Ascending aorta (tissue), 2 donors: ENCODE results near the gene RNASE4. TPM values are rescaled to one million over a fixed set of nuclear protein-coding genes. Genes with fewer than 3 reads are reported as not detected.
A peak's percentile ranks its signal among the peaks of the same experiment; 100 is the strongest.

Source experiments
- DNase-seq, 2 donors: peaks; one replicate each; pipeline ENCODE4 v3.0.0-alpha.2; 2019; ENCODE audit warnings: low spot score in 2 of 2
- H3K27ac ChIP-seq, 2 donors: fragments of 200-600 bp; sonication (generic); one replicate each; pipeline ENCODE4 v1.5.1; 2016 to 2017; ENCODE audit warnings: mild to moderate bottlenecking in 1 of 2
- H3K27me3 ChIP-seq: fragments of 200-600 bp; sonication (generic); one replicate; pipeline ENCODE4 v1.5.1; 2017
- H3K36me3 ChIP-seq, 2 donors: fragments of 200-600 bp; sonication (generic); one replicate each; pipeline ENCODE4 v1.5.1; 2016
- H3K4me1 ChIP-seq, 2 donors: fragments of 200-600 bp; sonication (generic); one replicate each; pipeline ENCODE4 v1.5.1; 2016 to 2017; ENCODE audit warnings: mild to moderate bottlenecking in 1 of 2
- H3K4me3 ChIP-seq, 2 donors: fragments of 200-600 bp; sonication (generic); one replicate each; pipeline ENCODE4 v1.5.1; 2016 to 2017; ENCODE audit warnings: mild to moderate bottlenecking in 1 of 2
- H3K9me3 ChIP-seq, 2 donors: fragments of 200-600 bp; sonication (generic); one replicate each; pipeline ENCODE4 v1.5.1; 2016
- intact Hi-C: fragments of 100-400 bp; cut with DNase I; formaldehyde crosslinking; loops from one replicate; pipeline ENCODE4 v1.15.1; 2023
- total RNA-seq: library from RNA; depleted of rRNA; stranded (reverse); fragments of >200 nt; gene quantifications from one replicate; pipeline ENCODE4 v1.1.0, GENCODE V29; 2016
- TF ChIP-seq, protein P1 (sequence below), 3 experiments: fragments of 200-600 bp in 2 of 3; fragments of 450-650 bp in 1 of 3; sonication (generic) in 2 of 3; IDR thresholded peaks; one replicate each; pipeline ENCODE4 v1.5.1; 2016 to 2019; ENCODE audit warnings: antibody characterized with exemption in 3 of 3, mild to moderate bottlenecking in 1 of 3, moderate library complexity in 1 of 3

Gene RNASE4
- total RNA-seq, 1 donor from 2014 or later = 23.2 TPM

DNA sequence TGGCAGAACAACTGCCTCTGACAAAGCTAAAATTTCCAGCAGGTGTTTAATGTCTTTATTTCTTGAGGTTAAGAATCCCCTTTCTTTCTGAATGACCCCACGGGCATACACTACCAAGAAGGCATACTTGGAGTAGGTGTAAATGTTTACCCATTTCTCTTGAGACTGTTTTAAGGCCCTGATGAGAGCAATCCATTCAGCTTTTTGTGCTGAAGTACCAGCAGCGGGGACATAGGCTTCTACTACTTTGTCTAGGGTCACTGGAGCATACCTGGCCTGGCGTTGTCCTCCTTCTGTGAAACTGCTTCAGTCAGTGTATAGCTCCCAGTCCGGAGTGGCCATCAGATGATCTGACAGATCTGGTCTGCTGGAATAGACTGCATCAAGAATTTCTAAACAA is 26.9 kb downstream of the RNASE4 start:
- Histone ChIP-seq H3K4me3 (no peak overlapping the region), H3K4me1 (peaks cover 0 to 3% of the 10 kb centered on the region in 2 donors), H3K36me3 (no peaks in the 10 kb centered on the region), H3K27me3 (no peaks in the 10 kb centered on the region), H3K9me3 (no peaks in the 10 kb centered on the region), H3K27ac (no peak overlapping the region)
- intact Hi-C loops = no loop called here
- TF ChIP-seq, protein P1, sequence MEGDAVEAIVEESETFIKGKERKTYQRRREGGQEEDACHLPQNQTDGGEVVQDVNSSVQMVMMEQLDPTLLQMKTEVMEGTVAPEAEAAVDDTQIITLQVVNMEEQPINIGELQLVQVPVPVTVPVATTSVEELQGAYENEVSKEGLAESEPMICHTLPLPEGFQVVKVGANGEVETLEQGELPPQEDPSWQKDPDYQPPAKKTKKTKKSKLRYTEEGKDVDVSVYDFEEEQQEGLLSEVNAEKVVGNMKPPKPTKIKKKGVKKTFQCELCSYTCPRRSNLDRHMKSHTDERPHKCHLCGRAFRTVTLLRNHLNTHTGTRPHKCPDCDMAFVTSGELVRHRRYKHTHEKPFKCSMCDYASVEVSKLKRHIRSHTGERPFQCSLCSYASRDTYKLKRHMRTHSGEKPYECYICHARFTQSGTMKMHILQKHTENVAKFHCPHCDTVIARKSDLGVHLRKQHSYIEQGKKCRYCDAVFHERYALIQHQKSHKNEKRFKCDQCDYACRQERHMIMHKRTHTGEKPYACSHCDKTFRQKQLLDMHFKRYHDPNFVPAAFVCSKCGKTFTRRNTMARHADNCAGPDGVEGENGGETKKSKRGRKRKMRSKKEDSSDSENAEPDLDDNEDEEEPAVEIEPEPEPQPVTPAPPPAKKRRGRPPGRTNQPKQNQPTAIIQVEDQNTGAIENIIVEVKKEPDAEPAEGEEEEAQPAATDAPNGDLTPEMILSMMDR (IDR thresholded peaks at IDR 0.05) = no peak
- DNase-seq = no peak

DNA sequence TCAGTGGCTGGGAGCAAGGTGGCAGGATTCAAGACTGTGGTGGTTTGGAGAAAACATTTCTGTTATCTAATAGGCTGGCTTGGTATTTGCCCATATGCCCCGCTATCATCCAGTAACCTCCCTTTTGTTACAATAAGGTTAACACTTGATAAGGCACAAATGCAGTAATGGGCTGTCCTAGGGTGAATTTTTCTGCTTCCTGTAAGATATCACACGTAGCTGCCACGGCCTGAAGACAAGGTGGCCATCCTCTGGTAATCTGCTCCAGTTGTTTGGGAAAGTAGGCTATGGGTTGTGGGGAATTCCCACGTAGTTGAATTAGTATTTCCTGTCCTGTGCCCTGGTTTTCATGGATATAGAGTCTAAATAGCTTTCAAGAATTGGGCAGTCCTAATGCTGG is 27.3 kb downstream of the RNASE4 start:
- intact Hi-C loops = no loop called here
- TF ChIP-seq, protein P1 (IDR thresholded peaks at IDR 0.05) = no peak
- no peaks in the 10 kb centered on the region for H3K36me3 ChIP-seq
- no peak overlapping the region for H3K27ac ChIP-seq
- DNase-seq = no peak
- no peak overlapping the region for H3K4me3 ChIP-seq
- H3K9me3 ChIP-seq = no peaks in the 10 kb centered on the region
- no peaks in the 10 kb centered on the region for H3K27me3 ChIP-seq
- H3K4me1 ChIP-seq = peaks cover 0 to 3% of the 10 kb centered on the region in 2 donors

DNA sequence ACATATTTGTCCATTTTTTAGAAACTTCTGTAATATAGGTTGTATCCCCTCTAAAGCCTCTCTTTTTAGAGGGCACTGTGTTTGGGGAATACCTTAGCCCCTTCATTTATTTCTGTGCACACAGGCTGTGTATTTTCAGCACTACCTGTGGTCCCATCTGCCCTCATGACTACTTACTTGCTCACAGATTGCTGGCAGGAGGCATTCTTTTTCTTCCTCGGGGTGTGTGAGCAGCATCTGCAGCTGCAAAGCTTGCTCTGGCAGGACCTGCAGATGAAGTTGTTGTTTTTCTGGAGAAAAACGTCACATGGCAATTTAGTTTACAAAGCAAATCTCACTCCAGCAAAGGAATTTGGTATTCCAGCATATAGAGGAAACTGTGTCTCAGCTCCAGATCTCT is 28.5 kb downstream of the RNASE4 start:
- H3K27ac ChIP-seq = no peak overlapping the region
- intact Hi-C loops = no loop called here
- no peaks in the 10 kb centered on the region for H3K9me3 ChIP-seq

DNA sequence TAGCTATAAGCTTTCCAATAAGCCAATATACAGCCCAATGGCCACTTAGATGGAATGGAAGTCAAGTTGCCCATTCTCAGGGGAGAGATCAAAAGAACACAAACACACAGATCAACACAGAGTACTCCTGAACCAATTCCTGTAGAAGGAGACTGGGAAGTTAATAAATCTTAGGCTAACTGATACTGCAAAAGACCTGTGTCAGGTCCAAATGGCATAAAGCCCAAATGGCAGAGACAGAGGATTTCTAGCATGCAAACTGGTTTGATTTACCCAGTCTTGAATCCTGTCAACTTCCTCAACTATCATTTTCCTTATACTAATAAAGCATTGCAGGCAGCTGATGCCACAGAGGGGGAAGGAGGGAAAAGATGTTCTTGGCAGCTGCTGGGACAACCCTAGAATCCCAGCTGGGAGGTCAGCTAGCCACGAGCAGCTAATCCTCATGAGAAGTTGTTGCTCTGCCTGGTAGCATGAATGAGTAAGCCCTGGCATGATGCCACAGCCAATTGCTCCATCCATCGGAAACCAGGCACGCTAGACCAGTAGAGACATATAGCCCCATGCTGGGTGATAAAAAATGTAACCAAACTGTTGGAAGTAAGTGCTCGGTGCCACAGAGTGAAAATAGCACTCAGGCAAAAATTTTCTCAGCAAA is 30.4 kb downstream of the RNASE4 start:
- no peaks in the 10 kb centered on the region for H3K4me1 ChIP-seq

More for the DNA sequence above, 28.5 kb downstream of the RNASE4 start:
- DNase-seq = no peak
- no peaks in the 10 kb centered on the region for H3K27me3 ChIP-seq
- no peaks in the 10 kb centered on the region for H3K36me3 ChIP-seq
- TF ChIP-seq, protein P1 (IDR thresholded peaks at IDR 0.05) = no peak
- H3K4me1 ChIP-seq = peaks cover 0 to 3% of the 10 kb centered on the region in 2 donors
- no peak overlapping the region for H3K4me3 ChIP-seq

DNA sequence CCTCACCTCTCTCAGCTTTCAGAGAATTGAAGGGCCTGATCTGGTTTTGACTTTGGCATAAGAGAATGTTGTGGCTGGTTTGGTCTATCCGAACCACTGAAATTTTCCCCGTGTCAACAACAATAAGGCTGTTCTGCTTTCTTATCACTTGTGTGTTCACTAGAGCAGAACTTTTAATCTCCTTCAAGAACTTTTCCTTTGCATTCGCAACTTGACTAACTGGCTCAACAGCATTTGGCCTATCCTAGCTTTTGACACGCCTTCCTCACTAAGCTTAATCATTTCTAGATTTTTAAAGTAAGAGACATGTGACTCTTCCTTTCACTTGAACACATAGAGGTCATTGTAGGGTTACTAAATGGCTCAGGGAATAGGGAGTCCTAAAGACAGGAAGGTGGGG is 35.4 kb downstream of the RNASE4 start:
- TF ChIP-seq, protein P1 (IDR thresholded peaks at IDR 0.05) = no peak
- H3K9me3 ChIP-seq = no peaks in the 10 kb centered on the region
- intact Hi-C loops = no loop called here
- H3K36me3 ChIP-seq = no peaks in the 10 kb centered on the region
- H3K27me3 ChIP-seq = no peaks in the 10 kb centered on the region
- no peak overlapping the region for H3K27ac ChIP-seq
- H3K4me3 ChIP-seq = no peak overlapping the region
- H3K4me1 ChIP-seq = no peaks in the 10 kb centered on the region
- DNase-seq = no peak

More for the DNA sequence above, 30.4 kb downstream of the RNASE4 start:
- intact Hi-C loops = no loop called here
- peak; percentile 69 to 88 for DNase-seq
- TF ChIP-seq, protein P1 (IDR thresholded peaks at IDR 0.05) = no peak
- Histone ChIP-seq H3K27me3 (no peaks in the 10 kb centered on the region), H3K9me3 (no peaks in the 10 kb centered on the region), H3K4me3 (no peak overlapping the region), H3K27ac (peak overlapping the region in 1 of 2 donors; percentile 38), H3K36me3 (no peaks in the 10 kb centered on the region)
